8988T (cell line): ENCODE measurements around the gene CPM.
"Not testable (repeated sequence)": the region's sequence is repeated elsewhere in the genome, so short reads cannot be mapped to it uniquely, and the experiment has no call there.

Experiments used
- DNase-seq: peaks from one replicate; pipeline ENCODE4 v3.0.0; 2011

CPM gene

DNA sequence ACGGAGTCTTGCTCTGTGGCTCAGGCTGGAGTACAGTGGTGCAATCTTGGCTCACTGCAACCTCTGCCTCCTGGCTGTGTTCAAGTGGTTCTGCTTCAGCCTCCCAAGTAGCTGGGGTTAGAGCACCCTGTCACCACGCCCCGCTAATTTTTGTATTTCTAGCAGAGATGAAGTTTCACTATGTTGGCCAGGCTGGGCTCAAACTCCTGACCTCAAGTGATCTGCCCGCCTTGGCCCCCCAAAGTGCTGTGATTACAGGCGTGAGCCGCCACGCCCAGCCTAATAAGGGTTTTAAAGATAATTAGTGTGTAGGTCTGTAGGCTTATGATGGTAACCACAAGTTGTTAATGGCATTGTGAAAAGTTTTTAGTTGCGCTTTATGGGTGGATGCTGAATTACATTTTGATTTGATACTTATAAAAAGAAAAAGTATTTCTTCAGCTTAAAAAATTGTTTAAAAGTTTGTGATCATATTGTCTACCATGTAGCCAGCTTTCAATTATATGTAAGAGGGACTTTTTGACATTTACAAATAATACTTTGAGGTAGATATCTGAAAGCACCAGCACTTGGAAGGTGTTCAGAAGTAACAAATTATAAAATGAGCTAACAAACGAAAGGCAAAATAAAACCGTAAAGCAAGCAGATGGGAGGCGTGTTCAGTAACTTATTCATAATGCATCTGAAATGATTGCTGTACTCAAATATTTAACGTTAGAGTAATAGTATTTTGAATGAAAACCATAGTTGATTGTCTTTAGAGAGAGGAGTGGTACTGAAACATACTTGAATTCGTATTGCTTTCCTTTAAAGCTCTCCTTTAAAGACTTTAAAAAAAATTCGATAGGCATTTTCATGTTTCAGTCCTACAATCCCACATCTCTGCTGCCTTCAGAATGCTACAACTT lies 87.9 kb downstream of the CPM start:
- no peak for DNase-seq

- no peak for DNase-seq
Measured at GRCh38 chr12:68844318-68844745, 88.6 kb downstream of the CPM start.

- no peak for DNase-seq
Measured at GRCh38 chr12:68842784-68843567, 90.0 kb downstream of the CPM start.

- no peak for DNase-seq
Measured at GRCh38 chr12:68842123-68842522, 90.8 kb downstream of the CPM start.

DNA sequence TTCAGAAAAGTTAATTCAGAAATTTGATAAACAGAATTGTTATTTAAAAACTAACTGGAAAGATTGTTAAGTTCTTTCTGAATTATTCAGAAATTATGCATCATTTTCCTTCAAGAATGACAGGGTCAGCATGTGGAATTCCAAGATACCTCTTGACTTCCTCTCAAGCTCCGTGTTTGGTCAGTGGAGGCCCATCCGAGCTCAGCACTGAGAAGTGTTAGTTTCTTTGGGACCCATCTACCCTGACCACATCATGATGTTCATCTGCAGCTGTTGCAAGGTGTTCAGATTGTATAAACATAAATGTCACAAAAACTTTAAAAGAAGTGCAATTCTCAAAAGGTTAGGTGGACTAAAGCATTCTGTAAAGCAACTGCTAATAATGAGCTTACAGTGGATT lies 91.3 kb downstream of the CPM start:
- DNase-seq, result no peak

DNA sequence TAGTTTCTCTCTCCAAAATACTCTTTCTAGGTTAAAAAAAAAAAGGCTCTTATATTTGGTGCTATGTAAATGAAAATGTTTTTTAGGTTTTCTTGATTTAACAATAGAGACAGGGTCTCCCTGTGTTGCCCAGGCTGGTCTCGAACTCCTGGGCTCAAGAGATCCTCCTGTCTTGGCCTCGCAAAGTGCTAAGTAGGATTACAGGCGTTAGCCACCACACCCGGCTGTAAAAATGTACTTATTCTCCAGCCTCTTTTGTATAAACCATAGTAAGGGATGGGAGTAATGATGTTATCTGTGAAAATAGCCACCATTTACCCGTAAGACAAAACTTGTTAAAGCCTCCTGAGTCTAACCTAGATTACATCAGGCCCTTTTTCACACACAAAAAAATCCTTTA lies 91.8 kb downstream of the CPM start:
- not testable (repeated sequence) for DNase-seq

GRCh38 chr12:68839183-68840147 lies 93.5 kb downstream of the CPM start:
- DNase-seq, result no peak

DNA sequence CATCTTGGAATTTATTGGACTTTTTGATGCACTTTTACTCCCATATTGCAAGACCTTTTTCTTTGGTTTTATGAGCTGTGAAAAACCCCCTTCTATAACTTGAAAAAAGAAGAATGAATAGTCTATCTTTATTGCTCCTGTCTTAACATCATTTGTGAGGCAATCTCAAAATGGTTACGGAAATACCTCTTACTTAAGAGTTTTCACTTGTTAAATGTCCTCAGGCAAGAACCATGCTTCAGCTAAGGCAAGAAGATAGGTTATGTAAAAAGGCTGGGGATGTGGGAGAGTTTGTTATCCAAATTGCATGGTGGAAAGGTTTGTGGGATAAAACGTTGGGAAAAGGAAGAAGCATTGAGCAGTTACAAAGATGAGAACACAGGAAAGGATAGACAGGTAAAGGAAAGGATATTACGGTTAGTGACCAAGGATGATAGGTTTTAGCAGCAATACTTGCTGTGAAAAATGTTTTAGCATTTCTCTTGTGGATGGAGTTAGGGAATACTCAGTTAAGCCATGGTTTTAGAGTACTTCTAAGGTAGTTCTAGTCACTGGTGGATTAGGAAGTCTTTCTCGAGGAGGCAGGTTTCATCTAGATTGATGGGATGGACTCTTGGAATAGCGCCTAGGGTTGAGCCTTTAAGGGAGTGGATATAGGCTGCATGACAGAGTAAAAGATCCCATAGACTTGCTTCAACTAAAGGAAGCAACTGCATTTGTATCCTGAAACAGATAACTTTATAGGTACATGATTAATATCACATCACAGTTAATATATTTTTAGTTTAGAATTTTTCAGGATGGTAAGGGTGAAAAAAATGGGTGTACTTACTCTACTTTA lies 94.7 kb downstream of the CPM start:
- no peak for DNase-seq

DNA sequence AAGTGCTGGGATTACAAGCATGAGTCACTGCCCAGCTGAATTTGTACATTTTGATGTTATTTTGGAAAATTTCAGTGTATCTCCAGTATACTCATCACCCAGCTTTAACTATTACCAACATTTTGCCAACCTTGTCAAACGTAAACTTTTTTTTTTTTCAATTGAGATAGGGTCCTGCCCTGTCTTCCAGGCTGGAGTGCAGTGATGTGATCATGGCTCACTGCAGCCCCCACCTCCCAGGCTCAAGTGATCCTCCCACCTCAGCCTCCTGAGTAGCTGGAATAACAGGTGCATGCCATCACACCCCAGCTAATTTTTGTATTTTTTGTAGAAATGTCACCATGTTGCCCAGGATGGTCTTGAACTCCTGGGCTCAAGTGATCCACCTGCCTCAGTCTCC lies 95.8 kb downstream of the CPM start:
- DNase-seq, result no peak

GRCh38 chr12:68835333-68835908 lies 97.5 kb downstream of the CPM start:
- DNase-seq, result no peak

GRCh38 chr12:68833508-68833907 lies 99.5 kb downstream of the CPM start:
- no peak for DNase-seq

GRCh38 chr12:68832504-68832867 lies 100.5 kb downstream of the CPM start:
- DNase-seq, result no peak

DNA sequence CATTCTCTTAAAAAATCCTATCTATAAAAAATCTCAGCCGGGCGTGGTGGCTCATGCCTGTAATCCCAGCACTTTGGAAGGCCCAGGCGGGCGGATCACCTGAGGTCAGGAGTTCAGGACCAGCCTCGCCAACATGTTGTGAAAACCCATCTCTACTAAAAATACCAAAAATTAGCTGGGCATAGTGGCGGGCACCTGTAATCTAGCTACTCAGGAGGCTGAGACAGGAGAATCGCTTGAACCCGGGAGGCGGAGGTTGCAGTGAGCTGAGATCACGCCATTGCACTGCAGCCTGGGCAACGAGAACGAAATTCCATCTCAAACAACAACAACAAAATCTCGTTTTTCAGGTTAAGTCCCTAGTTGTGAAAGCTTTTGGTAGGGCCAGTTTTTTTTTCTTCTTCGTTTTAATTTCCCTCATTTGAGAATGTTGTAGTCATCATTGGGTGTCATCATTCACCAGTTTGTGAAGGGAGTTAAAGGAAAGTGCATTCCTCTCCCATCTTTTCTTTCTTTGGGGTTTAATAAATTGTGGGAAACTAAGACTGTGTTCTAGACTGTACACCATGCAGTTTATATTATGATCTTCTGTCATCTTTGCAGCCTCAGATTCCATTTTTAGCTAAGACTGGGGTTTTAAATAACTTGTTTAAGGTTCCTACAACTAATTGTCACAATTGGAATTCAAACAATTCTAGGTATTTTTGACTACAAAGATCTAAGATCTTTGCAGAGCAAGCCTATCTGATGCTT lies 101.0 kb downstream of the CPM start:
- no peak for DNase-seq

DNA sequence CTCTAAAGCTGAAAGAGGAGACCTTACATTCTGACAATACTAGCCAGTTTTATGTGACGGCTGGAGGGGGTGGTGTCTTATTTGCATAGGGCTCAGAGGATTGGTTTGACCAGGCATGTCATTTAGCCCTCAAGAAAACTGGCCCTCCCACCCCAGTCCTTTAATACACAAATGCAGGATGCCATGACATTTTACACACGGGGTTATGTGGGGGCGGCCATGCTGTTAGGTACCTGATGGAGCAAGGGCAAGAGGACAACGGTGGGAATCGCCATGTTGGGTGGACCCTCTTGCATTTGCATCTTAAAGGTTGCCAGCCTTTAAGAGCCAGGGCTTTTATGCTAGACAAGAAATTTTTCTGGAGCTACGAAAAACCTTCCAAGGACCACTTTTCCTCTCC lies 101.7 kb downstream of the CPM start:
- no peak for DNase-seq

DNA sequence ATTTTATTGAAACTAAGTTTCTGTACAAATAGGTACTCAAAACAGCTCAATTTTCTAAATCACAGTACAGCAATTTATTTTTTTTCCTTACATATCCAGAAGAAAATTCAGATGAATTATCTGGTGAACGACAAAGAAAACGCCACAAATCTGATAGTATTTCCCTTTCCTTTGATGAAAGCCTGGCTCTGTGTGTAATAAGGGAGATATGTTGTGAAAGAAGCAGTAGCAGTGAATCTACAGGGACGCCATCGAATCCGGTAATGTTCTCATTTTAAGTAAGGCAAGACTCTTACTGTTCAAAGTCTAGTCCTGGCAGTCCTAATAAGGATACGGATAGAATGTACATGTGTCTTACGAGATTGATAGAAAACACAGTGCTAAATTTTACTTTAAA lies 104.3 kb downstream of the CPM start:
- no peak for DNase-seq

DNA sequence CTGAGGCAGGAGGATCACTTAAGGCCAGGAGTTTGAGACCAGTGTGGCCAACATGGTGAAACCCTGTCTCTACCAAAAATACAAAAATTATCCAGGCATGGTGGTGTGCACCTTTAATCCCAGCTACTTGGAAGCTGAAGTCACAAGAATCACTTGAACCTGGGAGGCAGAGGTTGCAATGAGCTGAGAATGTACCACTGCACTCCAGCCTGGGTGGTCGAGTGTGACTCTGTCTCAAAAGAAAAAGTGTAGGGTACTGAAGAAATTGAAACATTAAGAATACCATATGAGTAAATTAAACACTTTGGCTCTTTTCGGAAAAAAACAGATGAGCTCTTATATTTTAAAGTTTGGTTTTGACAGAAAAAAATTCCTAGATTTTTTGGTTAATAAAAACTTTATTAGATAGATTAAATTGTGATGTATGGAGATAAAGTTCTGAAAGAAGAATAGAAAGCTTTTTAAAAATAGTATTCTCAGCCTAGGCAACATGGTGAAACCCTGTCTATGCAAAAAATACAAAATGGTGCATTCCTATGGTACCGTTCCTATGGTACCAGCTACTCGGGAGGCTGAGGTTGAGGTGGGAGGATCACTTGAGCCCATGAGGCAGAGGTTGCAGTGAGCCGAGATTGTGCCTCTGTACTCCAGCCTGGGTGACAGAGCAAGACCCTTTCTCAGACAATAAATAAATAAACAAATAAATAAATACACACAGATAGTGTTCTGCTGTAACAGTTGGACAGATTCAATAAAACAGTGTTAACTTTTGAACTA lies 104.9 kb downstream of the CPM start:
- no peak for DNase-seq

DNA sequence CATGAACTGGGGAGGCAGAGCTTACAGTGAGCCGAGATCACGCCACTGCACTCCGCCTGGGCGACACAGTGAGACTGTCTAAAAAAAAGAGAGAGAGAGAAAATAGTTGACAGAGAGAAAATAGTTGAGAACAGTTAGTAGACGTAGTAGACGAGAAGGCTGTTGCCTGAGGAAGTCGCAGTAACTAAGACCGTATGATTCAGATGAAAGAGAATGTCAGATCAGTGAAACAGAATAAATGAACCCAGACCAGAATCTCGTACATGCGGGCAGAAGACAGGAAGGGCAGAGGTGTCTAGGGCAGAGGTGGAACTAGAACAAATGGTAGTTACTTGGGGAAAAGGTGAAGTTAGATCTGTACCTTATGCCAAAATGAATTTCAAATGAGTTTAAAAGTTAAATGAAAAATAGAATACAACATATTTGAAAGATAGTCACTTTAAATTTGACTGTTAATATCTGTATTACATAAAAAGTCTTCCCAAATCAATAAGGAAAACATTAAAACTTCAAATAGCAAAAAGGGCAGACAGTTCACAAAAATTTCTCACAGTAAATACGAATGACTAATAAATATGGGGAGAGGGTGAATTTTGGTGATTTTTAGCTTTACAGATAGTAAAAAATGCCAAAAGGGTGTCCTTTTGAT lies 107.3 kb downstream of the CPM start:
- DNase-seq, result no peak

GRCh38 chr12:68824597-68825250 lies 108.2 kb downstream of the CPM start:
- no peak for DNase-seq

GRCh38 chr12:68824131-68824530 lies 108.8 kb downstream of the CPM start:
- DNase-seq, result no peak
